Measurements from ENCODE around the gene POU6F2.
"Not testable (repeated sequence)": the region's sequence is repeated elsewhere in the genome, so short reads cannot be mapped to it uniquely, and the experiment has no call there.

Gene POU6F2

GRCh38 chr7:39312254-39312989 is 334.7 kb downstream of the POU6F2 start:
- DNase-seq = no peak

- no peak for DNase-seq
Measured at GRCh38 chr7:39313376-39313775, 335.7 kb downstream of the POU6F2 start.

- DNase-seq = no peak
Measured at GRCh38 chr7:39313974-39314373, 336.3 kb downstream of the POU6F2 start.

DNA sequence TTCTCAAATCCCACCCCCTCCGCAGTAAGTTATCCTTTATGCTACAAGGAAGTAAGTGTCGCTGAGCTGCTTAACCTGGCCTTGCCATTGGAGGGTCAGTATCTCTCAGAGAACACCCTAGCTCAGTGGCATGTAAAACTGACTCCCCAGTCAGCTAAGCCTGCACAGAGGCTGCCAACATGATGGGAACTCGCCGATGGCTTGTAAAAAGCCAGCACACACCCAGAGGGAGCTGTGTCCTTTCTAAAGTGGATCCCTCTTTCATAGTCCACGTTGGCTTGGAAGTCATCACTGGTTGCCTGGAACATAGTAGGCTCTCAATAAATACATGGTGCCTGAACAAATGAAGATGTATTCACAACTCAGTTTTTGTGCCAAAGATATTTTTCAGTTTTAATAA is 339.4 kb downstream of the POU6F2 start:
- no peak for DNase-seq

GRCh38 chr7:39317896-39318295 is 340.2 kb downstream of the POU6F2 start:
- no peak for DNase-seq

- DNase-seq = no peak
Measured at GRCh38 chr7:39321245-39321644, 343.5 kb downstream of the POU6F2 start.

DNA sequence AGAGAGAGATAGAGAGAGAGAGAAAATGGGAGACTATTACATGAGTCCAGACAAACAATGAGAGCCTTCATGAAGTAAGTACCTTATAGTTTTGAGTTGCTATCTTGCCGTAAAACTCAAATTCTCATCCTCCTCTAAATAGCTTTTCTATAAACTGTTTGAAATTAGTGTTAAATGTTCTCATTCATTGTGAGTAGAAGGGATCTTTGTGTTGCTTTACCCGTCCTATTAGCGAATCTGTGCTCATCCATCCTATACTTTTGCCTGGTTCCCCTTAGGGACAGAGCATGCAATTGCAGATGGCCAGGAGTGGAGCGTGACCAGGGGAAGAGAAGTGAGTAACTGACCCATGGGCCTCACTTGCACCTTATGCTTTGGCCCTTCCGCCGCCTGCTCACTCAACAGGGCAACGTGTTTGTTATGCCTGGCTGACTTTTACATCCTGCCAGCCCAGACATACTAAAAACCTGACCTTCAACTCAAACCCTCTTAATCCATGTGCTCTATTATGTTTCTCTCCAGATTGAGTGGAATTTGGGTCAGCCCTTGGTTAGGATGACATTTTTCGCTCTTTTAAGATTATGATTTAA is 344.3 kb downstream of the POU6F2 start:
- DNase-seq = no peak

DNA sequence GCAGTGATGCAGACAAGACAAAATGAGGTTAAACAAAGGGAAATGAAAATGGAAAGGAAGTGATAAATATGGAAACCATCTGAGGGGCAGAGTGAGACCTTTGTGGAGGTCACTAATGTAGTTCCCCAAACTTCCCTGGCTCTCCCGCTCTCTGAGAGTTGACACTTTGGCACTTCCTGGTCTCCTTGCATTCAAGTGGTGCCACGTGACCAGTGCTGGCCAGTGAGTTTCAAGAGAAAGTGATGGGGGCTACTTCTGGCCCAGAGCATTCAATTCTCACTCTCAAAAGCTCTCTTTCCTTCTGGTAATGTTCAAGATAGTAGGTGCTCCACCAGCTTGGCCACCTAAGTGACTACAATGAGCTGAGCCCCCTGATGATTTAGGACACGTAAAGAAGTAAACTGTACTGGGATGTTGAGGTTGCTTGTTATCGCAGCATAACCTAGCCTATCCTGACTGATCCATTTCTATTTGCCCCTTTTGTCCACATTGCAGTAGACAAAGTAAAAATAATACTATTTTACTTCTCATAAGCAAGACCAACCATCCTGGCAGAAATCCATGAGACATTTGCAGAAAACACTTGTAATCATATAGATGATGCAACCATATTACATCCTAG is 346.5 kb downstream of the POU6F2 start:
- DNase-seq = no peak

GRCh38 chr7:39331607-39332006 is 353.9 kb downstream of the POU6F2 start:
- not testable (repeated sequence) for DNase-seq

DNA sequence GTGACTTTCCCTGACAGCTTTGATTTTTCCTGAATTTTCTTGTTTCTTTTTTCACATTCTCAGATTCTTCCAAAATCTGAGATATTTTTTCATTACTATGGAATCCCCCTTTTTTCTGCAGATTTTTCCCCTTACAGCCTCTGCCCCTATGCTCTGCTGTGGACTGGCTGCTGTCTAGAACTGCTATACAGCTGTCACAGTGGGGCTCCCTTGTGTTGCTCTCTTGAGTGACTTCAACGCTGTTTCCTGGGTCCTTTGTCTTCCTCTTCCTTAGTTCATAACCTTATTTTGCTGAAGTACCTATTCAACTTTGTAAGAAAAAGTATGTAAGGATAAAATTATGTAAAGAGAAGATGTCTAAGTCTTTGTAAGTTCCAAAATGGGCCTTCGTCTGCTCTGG is 354.4 kb downstream of the POU6F2 start:
- DNase-seq = no peak

GRCh38 chr7:39333701-39334100 is 356.0 kb downstream of the POU6F2 start:
- DNase-seq = no peak

- DNase-seq = no peak
Measured at GRCh38 chr7:39336442-39336841, 358.7 kb downstream of the POU6F2 start.

DNA sequence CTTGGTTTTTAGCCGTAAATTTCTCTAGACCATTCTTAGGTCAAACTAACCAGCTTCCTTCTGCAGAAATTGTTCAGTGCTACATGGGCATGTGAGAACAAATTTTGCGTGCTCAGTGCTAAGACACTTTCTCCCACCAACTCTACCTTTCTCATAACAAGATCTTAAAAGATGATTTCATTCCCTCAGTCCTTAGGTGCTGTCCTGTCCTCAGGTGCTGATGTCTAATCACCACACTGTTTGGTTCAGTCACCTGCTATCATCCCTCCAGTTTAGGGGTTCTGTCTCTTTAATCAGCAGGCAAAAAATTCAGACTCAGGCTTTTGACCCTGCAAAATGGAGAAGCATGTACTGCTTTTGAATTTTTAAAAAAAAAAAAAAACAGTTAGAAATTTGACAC is 361.0 kb downstream of the POU6F2 start:
- DNase-seq = no peak

DNA sequence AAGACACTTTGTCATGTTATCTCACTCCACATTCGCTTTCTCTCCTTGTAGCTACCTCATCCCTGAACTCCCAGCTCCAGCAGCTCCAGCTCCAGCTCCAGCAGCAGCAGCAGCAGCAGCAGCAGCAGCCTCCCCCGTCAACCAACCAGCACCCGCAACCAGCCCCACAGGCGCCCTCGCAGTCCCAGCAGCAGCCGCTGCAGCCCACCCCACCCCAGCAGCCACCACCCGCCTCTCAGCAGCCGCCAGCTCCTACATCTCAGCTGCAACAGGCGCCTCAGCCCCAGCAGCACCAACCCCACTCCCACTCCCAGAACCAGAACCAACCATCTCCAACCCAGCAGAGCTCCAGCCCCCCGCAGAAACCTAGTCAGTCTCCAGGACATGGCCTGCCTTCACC is 361.9 kb downstream of the POU6F2 start:
- DNase-seq = no peak

- DNase-seq = no peak
Measured at GRCh38 chr7:39341083-39341482, 363.4 kb downstream of the POU6F2 start.

DNA sequence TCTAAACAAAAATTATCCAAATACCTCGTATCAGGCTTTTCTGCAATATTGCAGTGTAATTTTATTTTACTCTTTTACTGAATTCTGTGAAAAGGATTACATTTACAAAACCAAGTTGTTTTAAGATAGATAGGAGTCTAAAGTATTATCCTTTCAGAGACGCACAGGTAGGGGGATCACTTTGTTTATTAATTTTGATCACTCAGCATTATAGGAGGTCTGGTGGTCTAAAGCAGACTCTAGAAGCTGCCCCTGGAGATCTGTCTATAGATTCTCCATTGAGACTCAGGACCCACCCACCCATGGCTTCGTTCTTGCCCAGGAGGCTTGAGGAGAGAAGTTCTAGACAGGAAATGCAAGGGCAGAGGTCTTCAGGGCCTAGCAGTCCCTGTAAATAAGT is 365.1 kb downstream of the POU6F2 start:
- no peak for DNase-seq

DNA sequence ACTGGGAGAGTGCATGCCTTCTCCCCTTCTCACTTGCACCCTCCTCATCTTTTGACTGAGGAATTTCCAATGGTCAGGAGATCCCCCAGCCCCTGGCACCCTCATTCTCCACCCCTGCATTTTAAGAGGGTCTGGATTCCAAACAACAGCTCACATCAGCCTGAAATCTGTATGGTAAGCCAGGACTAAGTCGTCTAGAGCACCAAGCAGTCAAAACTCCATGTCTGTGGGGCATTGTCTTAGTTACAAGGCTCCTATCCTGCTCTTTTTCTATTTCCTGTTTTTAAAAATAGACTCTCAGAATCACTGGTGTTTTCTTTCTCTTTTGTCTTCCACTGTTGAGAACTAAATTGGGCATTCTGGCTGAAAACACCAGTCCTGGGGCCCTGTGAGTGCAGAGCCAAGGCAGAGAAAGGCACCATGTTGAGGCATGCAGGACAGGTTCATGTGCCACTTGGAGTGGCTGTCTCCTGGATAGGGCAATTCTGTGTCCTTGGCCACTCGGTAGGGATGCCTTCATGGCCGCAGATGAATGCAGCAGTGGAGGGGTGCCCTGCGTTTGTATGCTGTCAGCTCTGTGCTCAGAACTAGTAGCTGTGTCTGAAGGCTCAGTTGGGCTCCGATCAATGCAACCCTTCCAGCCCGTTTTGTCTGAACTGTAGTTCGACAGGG is 371.9 kb downstream of the POU6F2 start:
- no peak for DNase-seq

DNA sequence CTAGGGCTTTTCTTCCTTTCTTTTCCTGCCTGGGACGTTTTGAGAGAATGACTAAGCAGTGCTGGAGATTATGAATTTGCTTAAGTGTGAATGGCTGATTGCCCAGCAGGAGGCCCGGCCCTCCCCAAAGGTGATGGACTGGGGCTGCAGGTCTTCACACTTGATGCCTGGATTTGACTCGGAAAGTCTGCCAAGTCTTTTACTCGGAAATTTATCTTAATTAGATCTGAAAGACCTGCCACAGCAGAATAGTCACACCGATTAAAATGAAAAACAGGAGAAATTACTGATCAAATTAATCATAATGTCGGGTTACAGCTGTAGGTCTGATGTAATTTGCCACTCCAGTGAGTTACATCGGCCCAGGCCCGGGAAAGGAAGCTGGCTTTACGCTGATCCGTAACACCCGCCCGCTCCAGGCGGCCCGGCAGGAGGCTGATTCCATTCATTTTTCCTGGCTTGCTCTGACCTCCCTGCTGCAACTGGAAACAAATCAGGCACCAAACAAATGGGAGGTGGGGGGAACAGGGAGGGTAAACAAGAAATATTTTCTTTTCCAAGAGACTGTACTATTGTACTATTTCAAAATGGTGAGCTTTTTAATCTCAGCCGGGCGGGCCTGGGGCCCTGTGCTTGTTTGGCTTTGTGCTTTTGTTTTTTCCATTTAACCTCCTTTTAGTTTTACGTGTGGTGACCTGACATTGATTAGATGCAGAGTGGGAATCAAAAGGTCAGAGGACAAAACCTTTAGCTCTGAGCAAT is 376.1 kb downstream of the POU6F2 start:
- no peak for DNase-seq

DNA sequence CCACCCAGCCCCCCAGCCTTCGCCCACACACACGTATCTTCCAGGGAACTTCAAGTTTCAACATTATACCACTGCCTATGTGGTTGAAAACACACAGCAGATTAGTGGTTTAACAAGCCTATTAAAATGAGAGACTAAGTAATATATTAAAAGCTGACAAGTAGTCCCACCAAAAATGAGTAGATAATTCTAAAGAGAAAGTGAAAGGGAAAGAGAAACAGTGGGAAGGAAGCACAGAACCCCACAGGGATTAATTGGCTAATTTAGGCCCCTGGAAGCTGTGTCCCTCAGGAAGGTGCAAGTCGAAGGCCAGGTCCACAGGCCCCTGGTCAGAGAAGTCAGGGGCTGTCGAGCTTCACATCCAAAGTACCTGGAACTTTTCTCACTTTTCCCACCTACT is 378.0 kb downstream of the POU6F2 start:
- no peak for DNase-seq

- DNase-seq = no peak
Measured at GRCh38 chr7:39356172-39356925, 378.6 kb downstream of the POU6F2 start.

GRCh38 chr7:39357648-39358047 is 379.9 kb downstream of the POU6F2 start:
- DNase-seq = no peak

GRCh38 chr7:39360038-39360437 is 382.3 kb downstream of the POU6F2 start:
- no peak for DNase-seq
